Type B pancreatic cell (in vitro differentiated cells): Measurements from ENCODE around the gene C9orf72. TPM values are rescaled to one million over a fixed set of nuclear protein-coding genes. Genes with fewer than 3 reads are reported as not detected.

Experiments used
- DNase-seq: peaks from one replicate; pipeline ENCODE4 v3.0.0; 2021; ENCODE audit warnings: mixed read lengths; ENCODE audit not compliant: unreplicated experiment; ENCODE audit errors: extremely low spot score
- H3K27ac Mint-ChIP-seq: 2 replicates; pipeline ENCODE4 v1.8.0; 2021; ENCODE audit warnings: mild to moderate bottlenecking, mixed read lengths
- H3K27me3 Mint-ChIP-seq: 2 replicates; pipeline ENCODE4 v1.8.0; 2021; ENCODE audit warnings: mixed read lengths
- H3K36me3 Mint-ChIP-seq: 2 replicates; pipeline ENCODE4 v1.8.0; 2021; ENCODE audit warnings: mixed read lengths
- H3K4me1 Mint-ChIP-seq: one replicate; pipeline ENCODE4 v1.8.0; 2021; ENCODE audit warnings: mixed read lengths; ENCODE audit not compliant: unreplicated experiment
- H3K4me3 Mint-ChIP-seq: 2 replicates; pipeline ENCODE4 v1.8.0; 2021; ENCODE audit warnings: mild to moderate bottlenecking, mixed read lengths
- H3K9me3 Mint-ChIP-seq: 2 replicates; pipeline ENCODE4 v1.8.0; 2021; ENCODE audit warnings: mixed read lengths
- CTCF ChIP-seq: fragments of 200-600 bp; sonication (generic); conservative IDR thresholded peaks from 2 replicates; pipeline ENCODE4 v1.5.0; 2021; ENCODE audit warnings: antibody characterized with exemption, mild to moderate bottlenecking
- total RNA-seq: library from RNA; stranded (reverse); gene quantifications from 2 replicates; pipeline ENCODE4 v1.2.1, GENCODE V29; 2021; ENCODE audit warnings: low replicate concordance

C9orf72 gene
- total RNA-seq, 1 donor from 2014 or later, result 18.7 TPM

DNA sequence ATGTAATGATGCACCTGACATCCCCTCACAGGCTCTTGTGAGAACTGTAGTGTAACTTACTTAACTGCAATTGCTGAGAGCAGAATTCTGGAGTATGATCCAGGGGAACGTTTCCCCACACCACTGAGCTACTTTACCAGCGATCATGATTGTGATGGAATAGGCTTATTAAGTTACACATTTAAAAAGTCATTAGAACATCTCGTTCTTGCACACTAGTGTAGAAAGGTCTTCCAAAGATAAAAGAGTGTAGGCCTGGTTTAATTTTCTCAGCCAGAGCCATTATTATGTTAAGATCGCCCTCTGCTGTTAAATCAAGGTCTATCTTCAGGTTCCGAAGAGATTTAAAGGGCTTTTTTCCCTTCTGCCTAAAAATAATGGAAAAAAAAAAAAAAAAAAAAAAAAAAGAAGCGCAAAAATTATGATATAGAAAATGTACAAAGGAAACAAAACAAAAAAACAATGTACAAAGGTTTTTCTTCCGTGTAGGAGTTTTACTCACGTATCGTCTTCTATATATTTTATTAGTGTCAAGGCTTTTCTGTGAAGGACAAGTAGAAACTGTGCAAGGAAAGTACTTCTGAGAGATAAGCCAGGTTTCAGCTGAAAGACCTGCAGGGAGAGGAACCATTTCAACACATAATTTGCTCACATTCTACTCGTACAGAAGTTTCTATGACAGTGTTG lies 25.1 kb downstream of the C9orf72 start:
- no peak for DNase-seq
- Mint-ChIP-seq H3K36me3 (peaks cover 32% of the 10 kb centered on the region), H3K9me3 (no peaks in the 10 kb centered on the region), H3K4me3 (no peak overlapping the region), H3K4me1 (no peaks in the 10 kb centered on the region), H3K27ac (no peak overlapping the region), H3K27me3 (no peaks in the 10 kb centered on the region)
- TF ChIP-seq CTCF, result peak; percentile 77

DNA sequence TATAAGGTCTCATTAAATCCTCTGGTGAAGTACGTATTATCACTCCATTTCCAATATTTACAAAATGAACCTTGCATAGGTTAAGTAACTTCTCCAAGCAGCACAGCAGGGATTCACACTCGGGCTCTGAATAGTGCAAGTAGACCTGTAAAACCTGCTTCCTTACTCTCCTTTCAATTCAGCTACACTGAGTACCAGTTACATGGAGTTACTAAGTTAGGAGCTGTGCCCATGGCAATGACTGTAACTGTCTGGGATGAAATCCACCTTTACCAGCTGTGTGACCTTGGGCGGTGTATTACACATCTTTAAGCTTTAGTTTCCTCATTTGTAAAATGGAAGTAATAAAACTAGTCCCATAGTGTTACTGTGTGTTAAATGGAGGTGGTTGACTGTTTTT lies 27.8 kb downstream of the C9orf72 start:
- H3K4me1 Mint-ChIP-seq, result peaks cover 11% of the 10 kb centered on the region
- no peak overlapping the region for H3K4me3 Mint-ChIP-seq
- no peak for DNase-seq
- H3K27ac Mint-ChIP-seq, result no peak overlapping the region
- no peaks in the 10 kb centered on the region for H3K27me3 Mint-ChIP-seq
- peaks cover 21% of the 10 kb centered on the region for H3K36me3 Mint-ChIP-seq
- TF ChIP-seq CTCF, result no peak
- H3K9me3 Mint-ChIP-seq, result no peaks in the 10 kb centered on the region

DNA sequence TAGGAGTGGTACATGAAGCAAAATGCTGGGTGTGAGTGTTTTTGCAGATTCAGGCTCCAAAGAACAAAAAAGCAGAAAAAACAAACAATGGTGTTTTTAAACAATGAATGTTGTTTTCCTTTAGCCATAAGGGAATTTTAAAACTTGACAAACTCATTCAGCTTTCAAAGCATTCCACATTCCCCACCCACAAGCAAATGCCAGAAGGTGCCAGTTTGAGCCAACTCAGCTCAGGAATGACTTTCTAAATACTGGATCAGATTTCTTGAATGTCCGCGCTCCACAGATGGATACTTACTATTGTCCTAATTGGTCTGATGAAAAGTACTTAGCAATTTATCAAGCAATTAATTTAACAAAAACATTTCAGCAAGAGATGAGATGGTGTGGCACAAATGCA lies 30.8 kb downstream of the C9orf72 start:
- Mint-ChIP-seq H3K4me1 (peaks cover 23% of the 10 kb centered on the region), H3K36me3 (peaks cover 21% of the 10 kb centered on the region), H3K27me3 (no peaks in the 10 kb centered on the region), H3K4me3 (no peak overlapping the region), H3K27ac (no peak overlapping the region), H3K9me3 (no peaks in the 10 kb centered on the region)
- TF ChIP-seq CTCF, result no peak
- no peak for DNase-seq

GRCh38 chr9:27541740-27542139 lies 31.5 kb downstream of the C9orf72 start:
- H3K4me1 Mint-ChIP-seq, result peaks cover 30% of the 10 kb centered on the region
- H3K4me3 Mint-ChIP-seq, result no peak overlapping the region
- H3K27ac Mint-ChIP-seq, result no peak overlapping the region
- no peak for TF ChIP-seq CTCF
- no peak for DNase-seq
- no peaks in the 10 kb centered on the region for H3K9me3 Mint-ChIP-seq
- H3K27me3 Mint-ChIP-seq, result no peaks in the 10 kb centered on the region
- peaks cover 21% of the 10 kb centered on the region for H3K36me3 Mint-ChIP-seq

DNA sequence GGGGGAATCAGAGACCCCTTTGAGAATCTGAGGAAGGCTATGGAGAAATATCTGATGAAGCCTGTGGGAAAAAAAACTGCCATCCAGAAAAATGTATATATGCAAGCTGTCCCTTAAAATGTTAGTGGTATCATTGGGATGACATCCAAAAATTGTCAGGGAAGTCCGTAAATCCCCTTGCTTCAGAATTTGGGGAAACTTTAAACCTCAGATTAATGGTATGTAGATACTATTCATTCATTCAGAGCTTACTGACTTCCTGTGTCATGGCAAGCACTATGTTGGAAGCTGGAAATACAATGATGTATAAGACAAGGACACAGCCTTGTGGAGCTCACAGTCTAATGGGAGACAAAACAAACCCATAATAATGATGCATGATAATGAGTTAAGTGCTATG lies 32.8 kb downstream of the C9orf72 start:
- DNase-seq, result no peak
- Mint-ChIP-seq H3K9me3 (no peaks in the 10 kb centered on the region), H3K27me3 (no peaks in the 10 kb centered on the region), H3K4me1 (peaks cover 38% of the 10 kb centered on the region), H3K4me3 (no peak overlapping the region), H3K36me3 (peaks cover 19% of the 10 kb centered on the region), H3K27ac (no peak overlapping the region)
- TF ChIP-seq CTCF, result no peak
